HG02981 (cell line): ENCODE results near the gene APBB2.

Experiments
- ATAC-seq: cut with Tn5 transposase; IDR thresholded peaks from one replicate; pipeline ENCODE4 v1.9.1; 2021; ENCODE audit warnings: mild to moderate bottlenecking, moderate library complexity; ENCODE audit not compliant: unreplicated experiment

APBB2 gene

GRCh38 chr4:41214136-41214824 is at the start of gene APBB2:
APBB2 (minus strand) TSS chr4:41214542; CDS start chr4:41033254, 181,288 bp downstream.
- ATAC-seq: peak; percentile 47

DNA sequence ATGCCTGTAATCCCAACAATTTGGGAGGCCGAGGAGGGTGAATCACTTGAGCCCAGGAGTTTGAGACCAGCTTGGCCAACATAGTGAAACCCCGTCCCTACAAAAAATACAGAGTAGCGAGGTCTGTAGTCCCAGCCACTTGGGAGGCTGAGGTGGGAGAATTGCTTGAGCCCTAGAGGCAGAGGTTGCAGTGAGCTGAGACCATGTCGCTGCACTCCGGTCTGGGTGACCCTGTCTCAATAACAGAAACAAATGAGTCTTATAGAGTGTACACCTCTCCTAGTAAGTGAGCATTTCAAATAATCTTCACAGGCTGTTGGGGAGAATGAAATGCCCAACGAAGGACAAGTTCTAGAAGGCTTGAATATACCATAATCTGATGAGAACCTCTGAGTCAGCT is 47.9 kb upstream of the APBB2 start:
- no peak for ATAC-seq

DNA sequence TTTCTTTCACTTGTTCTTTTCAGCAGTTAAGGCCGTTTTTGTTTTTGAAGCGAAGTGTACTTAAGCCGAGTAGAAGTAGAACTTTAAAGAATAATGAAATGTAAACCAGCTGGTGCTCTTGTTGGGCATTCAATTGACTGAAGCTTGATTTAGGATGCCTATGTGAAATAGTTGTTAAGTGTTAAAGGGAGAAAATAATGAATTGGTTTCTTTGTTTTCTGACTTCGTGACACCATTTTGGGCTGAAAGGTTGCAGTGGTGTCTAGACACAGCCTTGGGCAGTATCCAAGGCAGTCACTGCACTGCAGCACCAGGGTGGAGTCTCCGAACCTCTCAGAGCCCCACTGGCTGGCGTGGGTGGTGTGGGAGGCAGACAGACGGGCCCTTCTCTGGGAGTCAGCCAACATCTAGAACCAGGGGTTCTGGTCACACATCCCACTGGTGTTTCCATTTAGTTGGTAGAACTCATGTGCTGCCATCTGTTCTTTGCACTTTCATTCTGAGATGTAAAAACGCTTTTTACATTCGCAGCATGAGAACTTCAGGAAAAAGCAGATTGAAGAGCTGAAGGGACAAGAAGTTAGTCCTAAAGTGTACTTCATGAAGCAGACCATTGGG is 45.9 kb upstream of the APBB2 start:
- no peak for ATAC-seq

GRCh38 chr4:41258783-41259182 is 44.4 kb upstream of the APBB2 start:
- no peak for ATAC-seq

GRCh38 chr4:41257906-41258305 is 43.6 kb upstream of the APBB2 start:
- ATAC-seq: no peak

GRCh38 chr4:41257257-41257901 is 43.0 kb upstream of the APBB2 start:
- ATAC-seq: peak; percentile 53

DNA sequence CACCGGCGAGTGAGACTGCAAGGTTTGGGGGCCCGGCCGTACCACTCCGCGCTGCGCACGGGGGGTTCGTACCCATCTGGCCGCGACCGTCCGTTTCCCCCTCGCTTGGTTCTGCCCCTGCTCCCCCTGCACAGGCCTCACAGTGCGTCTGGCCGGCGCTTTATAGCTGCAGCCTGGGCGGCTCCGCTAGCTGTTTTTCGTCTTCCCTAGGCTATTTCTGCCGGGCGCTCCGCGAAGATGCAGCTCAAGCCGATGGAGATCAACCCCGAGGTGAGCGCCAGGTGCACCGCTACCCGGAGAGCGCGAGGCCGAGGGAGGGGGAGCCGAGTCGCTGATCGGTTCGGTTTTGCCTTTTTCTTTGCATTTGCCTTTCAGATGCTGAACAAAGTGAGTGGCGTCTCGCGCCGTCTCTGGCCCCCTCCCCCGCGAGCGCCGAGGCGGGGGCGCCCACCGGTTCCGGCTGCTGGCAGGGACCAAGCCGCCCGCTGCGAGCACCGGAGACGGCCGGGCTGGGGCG is 42.5 kb upstream of the APBB2 start, which contains the start of gene UCHL1:
Gene UCHL1 (plus strand): TSS at position 189 of the 517 bp plus-strand sequence. CDS start 49 bp downstream, at position 238.
- peak; percentile 37 for ATAC-seq

GRCh38 chr4:41256131-41256739 is 41.9 kb upstream of the APBB2 start:
- ATAC-seq: no peak

- no peak for ATAC-seq
Measured at GRCh38 chr4:41245983-41246382, 31.6 kb upstream of the APBB2 start.

DNA sequence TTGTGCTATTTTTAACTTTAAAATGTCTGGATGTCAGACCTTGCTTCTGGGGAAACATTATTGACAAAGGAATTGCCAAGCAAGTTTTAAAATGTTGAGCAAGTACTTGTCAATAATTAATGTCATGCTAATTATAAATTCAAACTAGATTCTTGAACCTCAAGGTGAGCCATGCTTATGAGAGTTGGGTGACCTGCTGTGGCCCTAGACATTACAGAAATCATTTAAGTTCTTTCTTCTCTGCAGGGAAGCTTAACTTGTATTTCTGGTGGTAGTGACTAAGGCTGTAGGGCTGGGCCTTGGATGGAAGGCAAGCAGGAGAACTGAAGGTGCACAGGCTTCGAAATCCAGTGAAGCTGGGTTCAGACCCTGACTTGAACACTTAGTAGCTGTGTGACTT is 27.6 kb upstream of the APBB2 start:
- ATAC-seq: no peak

DNA sequence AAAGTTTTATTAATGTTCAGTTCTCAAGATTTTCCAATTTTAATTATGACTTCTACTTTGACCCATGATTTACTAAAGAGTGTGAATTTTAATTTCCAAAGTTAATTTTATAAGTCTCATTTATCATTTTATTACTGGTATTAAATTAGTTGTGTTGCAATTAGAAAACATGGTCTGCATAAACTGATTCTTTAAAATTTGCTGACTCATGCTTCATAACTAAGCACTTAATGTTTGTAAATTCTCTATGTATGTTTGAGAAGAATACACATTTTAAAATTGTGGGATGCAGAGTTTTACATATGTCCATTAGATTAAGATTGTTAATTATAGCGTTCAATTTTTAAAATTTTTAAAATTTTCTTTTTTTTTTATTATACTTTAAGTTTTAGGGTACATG is 22.2 kb upstream of the APBB2 start:
- ATAC-seq: no peak

DNA sequence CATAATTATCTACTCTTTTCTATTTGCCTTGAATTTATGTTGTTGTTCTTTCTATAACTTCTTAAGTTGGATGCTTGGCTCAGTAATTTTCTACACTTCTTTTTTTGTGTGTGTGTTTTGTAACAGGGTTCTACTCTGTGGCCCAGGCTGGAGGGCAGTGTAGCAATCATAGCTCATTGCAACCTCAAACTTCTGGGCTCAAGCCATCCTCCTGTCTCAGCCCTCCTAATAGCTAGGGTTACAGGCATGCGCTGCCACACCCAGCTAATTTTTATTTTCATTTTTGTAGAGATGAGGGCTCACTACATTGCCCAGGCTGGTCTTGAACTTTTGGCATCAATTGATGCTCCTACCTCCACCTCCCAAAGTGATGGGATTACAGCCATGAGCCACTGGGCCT is 21.7 kb upstream of the APBB2 start:
- no peak for ATAC-seq

DNA sequence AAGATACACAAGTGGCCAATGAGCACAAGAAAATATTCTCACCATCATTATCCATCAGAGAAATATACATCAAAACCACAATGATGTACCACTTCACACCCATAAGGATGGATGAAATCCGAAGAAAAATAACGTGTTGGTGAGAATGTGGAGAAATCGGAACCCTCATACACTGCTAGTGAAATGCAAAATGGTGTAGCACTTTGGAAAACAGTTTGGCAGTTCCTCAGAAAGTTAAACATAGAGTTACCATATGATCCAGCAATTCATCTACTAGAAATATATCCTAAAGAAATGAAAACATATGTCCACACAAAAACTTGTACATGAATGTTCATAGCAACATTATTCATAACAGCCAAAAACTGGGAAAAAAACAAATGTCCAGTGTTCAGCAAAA is 18.5 kb upstream of the APBB2 start:
- ATAC-seq: no peak

DNA sequence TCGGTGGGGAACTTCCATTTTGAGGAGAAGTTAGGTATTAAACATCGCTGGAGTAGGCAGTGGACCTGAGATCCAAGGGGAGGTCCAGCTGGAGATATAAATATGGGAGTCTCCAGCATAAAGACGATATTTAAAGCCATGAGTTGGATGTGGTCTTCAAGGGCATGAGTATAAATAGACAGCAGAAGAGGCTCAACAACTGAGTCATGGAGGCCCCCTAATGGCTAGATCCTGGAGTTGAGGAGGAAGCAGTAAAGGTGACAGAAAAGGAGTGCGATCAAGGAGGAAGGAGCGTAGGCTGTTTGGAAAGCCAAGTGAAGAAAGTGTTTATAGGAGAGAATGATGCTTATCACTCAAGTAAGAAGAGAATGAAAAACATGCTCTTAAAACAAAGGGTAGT is 18.1 kb upstream of the APBB2 start:
- no peak for ATAC-seq

DNA sequence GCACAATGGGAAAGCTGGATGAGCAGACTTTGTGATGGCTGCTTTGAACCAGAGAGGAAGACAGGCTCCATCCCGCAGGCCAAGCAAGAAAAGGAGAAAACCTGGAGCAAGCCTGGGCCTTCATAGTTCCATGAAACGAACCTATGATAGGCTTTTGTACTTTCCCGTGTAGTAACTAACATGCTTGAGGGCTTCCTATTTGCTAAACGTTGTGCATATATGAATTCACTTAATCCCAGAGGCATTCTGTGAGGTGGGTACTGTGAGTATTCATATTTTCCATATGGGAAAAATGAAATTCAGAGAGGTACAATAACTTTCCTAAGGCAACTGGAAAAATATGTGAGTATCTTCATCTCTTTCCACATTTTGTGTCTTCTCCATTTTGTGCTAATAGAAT is 13.6 kb upstream of the APBB2 start:
- ATAC-seq: no peak

DNA sequence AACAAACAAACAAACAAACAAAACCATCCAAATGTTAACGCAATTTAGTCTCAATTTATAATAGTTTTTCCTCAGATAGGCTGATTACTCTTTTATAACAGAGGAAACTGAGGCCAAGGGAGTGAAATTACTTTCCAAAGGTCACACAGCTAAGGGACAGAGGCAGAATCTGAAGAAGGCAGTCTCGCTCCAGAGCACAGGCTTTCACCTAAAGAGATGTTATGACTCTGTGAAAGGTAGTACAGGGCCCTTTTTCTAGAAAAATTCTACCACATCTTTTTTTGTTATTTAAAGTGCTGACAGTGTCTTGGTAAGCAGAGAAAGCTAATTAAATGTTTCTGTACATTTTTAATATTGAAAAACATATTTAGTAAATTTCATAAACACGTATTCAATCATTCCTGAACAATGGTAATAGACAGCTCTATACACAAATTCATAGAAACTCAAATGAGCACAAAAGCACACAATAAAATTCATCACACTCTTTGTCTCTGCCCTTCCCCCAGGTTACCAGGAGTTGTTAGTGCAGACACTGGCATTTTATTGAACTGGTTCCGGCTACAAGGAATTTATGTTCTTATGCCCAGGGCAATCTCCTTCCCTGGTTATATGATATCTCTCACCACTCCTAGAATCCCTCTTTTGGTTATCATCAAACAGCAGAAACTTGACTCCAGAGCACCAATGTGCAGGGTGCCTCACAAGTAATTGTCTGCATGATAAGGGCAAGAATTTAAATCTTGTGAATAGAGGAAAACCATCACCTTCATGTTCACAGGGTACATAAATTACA is 7.7 kb upstream of the APBB2 start:
- ATAC-seq: no peak

GRCh38 chr4:41219421-41219950 is 5.1 kb upstream of the APBB2 start:
- no peak for ATAC-seq

GRCh38 chr4:41218703-41219102 is 4.4 kb upstream of the APBB2 start:
- no peak for ATAC-seq

- ATAC-seq: no peak
Measured at GRCh38 chr4:41217374-41217773, 3.0 kb upstream of the APBB2 start.

GRCh38 chr4:41217020-41217333 is 2.6 kb upstream of the APBB2 start:
- ATAC-seq: no peak
